Measurements from ENCODE around the gene C10orf90.

C10orf90 gene

DNA sequence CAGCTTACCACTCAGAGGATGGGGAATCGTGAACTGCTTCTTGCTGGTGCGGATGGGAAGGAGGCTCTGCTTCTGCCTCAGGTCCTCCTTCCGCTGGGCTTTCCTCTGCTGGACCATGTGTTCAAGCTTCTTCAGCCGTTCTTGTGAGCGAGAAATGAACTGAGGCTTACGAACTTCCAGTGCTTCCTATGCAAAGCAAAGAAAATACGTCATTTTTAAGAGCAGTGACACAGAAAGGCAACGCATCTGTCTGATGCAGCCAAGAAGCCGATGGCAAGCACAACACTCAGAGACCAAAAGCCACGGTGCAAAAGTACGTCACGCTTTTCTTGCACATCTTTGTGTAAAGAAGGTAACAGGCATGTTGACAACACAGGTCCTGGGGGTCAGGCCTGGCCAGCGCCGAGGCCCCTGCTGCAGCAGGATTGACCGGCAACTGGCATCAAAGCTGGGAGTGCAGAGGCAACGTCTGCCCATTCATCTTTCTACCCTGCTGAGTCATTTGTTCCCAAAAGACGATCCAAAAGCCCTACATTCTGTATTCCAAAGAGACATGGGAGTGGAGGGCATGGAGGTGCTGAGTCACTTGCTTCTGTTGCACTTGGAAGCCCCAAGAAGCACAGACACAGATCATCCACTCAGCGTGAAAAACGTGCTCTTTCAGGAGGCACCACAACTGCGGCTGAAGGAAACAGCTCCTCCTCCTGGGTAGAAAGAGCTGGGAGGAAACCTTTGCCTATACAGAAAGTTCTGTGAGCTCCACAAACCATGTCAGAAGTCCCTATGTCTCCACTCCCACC lies 211.3 kb downstream of the C10orf90 start:
- no peak for DNase-seq

DNA sequence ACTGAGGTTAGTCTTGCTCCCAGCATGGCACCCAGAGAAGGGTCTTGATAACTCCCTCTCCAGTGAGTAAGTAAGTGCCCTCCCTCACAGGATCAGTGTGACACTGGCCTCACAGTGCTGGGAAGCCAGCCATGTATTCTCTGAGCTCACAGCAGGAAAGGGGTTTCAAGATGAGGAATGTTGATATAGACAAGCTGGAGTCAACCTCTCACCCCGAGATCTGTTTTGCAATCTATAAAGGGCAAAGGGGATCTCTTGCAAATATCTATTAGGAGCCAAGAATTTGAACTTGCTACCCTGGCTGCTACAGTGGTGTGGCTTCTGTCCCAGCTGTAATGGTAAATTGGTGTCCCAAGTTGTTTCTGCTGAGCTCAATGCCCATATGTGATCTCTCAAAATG lies 212.0 kb downstream of the C10orf90 start:
- no peak for DNase-seq

DNA sequence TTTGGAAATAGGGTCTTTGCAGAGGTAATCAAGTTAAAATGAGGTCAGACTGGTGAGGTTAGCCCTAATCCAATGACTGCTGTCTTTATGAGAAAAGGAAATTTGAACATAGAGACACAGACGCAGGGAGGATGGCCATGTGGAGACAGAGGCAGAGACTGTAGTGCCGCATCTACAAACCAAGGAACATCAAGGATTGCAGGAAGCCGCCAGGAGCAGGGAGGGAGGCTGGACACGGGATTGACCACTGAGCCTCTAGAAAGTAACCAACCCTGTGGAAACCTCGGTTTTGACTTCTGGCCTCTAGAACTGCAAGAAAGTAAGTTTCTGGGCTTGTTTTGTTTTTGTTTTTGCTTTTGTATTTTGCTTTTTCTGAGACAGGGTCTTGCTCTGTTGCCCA lies 213.9 kb downstream of the C10orf90 start:
- DNase-seq, result no peak

DNA sequence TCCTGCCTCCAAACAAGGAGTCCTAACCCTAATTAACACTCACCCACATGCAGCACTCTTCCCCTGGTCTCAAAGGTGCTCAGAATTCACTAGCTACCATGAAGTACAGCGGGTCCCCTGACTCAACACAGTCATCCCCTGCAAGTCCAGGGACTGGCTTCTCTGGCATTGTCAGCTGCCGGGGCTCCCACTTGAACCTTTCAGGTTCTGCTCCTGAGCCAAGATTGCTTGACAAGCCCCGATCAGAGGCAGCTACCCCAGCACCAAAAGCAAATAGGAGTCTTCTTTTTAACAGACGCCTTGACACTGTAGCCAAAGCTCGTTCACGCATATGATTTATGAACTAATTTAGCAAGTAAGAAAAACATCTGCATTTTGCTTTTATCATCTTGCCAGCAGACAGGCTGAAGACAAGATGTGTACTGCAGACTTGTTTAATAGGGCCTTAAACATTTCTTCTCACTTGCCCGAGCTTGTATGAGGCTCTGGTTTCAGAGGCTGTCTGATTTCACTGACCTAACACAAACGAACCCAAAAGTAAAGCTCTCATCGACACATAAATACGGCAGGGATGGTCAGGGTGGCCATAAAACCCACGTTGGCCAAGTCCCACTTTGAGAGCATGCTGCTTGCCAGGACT lies 214.6 kb downstream of the C10orf90 start:
- DNase-seq, result no peak

DNA sequence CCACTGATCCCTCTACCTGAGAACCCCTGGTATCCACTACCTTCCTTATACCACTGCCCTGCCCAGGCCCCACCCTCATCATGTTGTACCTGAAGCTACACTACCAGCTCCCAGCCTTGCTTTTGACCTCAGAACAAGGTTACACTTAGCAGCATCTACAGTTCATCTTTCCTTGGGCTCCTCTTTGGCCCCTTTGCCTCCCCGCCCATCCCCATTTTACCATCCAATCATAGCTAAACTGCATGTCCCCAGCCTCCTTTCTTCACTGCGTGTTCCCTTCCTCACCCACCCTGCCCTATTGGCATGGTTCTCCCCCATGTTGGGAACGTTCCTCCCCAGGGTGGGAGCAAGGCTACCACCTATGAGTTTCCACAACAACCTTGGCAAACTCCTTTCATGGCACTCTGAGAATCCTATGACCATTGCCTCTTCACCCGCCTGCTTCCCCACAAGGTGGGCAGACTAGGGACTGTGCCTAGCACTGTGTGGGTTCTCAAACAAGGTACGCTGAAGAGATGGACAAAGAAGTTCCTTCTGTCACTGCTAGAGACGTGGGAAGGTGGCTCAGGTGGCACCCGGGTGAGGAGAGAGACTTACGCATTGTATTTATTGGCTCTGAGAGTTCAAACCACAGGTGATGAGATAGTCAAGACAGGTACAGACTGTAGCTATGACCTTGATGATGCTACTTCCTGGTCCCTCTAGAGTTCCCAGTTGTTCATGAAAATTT lies 215.3 kb downstream of the C10orf90 start:
- DNase-seq, result no peak

DNA sequence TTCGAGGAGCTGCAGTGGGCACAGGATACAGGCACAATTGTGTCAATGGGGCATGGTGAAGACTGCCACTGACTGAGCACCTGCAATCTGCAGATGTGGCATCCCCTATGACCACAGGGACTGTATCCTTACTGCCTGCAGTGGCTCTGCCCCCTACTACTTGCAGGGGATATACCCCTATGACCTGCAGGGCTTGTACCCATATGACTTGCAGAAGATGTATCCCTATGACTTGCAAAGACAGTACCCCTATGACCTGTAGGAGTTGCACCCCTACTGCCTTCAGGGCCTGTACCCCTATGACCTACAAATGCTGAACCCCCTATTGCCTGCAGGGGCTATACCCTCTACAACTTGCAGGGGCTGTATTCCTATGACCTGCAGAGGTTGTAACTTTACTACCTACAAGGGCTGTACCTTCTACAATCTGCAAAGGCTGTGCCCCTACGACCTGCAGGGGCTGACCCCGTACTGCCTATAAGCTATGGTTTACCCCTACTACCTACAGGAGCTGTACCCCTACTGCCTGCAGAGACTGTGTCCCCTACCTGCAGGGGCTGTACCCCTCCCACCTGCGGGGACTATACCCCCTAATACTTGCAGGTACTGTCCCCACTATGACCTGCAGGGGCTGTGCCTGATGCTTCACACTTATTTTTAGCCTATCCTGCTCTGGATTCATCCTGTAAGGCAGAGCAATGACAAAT lies 216.3 kb downstream of the C10orf90 start:
- DNase-seq, result no peak

DNA sequence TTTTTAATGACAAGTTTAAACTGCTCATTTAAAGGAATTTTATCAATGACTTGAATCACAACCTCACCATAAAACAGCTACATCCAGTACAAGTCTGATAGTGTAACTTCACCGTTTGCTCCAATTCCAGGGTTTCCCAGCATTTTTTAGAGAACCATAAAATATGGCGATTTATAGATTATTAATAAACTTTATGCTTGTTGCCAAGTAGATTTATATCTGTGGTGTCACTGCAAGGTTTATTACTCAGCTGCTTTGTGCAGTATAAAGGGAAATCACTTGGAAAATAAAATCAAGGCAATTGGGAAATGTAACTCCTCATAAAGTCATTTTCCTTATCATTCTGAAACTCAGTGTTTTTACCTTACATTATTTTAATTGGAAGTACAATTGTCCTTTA lies 218.2 kb downstream of the C10orf90 start:
- no peak for DNase-seq

DNA sequence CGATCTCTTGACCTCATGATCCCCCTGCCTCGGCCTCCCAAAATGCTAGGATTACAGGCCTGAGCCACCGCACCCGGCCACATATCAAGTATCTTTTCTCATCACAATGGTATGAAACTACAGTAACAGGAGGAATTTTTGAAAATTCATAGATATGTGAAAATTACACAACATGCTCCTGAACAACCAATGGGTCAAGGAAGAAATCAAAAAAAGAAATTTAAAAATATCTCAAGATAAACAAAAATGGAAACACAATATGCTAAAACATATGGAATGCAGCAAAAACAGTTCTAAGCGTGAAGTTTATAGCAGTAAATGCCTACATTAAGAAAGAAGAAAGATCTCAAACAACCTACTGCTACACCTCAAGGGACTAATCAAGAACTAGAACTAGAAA lies 222.4 kb downstream of the C10orf90 start:
- no peak for DNase-seq

DNA sequence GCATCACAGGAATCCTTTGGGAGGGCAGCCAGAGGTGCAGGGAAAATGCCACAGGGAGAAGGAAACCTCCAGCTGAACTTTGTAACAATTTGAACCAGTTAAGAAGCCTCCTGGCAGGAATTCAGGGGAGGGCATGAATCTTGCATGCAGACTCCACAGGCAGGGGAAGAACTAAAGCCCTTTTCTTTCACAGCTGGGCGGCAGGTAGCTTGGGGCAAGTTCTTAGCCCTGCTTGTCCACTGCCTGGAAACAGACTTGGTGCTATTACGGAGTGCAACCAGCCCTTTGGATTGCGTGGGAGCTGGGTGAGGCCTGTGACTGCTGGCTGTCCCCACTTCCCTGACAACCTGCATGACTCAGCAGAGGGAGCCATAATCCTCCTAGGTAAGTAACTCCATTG lies 230.6 kb downstream of the C10orf90 start:
- no peak for DNase-seq

DNA sequence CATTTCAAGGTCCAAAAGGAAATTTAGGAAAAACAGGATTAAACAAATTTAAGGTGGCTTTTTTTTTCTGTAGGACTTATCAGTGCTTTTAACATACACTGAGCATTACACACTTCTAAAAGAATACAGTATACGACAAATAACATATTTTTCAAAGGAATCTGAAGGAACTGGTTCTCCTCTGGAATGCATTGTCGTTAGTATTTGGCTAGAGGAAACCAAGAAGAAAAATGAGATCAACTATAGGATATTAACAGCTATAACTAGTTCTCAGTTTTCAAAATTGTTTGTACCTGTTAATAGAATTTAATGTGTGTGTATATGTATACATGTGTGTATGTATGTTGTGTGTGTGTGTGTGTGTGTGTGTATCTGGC lies 232.1 kb downstream of the C10orf90 start:
- DNase-seq, result no peak

DNA sequence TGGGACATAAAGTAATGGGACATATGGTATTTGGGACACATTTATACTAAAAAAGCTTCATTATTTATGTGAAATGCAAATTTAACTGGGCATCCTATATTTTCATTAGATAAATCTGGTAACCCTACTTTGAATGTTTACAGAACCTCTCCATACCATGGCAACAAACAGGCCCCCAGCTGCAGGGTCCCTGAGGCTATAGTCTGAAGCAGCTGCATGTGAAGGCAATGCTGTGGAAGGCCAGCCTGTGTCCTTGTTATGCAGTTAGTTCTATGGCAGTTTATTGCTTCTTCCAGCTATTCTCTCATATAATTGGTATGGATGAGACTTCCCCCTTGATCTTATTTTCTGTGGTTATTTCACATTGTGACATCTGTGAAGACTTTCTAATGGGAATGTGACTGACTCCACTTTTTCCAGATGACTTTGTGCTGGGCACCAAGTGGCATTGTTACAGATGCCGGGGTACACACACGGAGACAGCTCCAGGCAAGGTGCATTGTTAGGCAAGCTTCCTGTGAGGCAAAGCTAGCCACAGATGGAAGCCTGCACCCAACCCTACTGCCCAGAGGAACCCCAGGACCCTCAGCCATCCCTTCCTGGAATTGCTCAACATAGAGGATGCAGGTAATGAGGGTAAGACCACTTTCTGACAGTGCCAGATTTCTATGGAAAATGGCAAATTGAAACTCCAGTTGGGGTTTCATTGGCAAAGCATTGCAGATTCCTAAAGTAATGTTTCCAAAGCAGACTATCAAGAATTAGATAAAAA lies 232.7 kb downstream of the C10orf90 start:
- no peak for DNase-seq

DNA sequence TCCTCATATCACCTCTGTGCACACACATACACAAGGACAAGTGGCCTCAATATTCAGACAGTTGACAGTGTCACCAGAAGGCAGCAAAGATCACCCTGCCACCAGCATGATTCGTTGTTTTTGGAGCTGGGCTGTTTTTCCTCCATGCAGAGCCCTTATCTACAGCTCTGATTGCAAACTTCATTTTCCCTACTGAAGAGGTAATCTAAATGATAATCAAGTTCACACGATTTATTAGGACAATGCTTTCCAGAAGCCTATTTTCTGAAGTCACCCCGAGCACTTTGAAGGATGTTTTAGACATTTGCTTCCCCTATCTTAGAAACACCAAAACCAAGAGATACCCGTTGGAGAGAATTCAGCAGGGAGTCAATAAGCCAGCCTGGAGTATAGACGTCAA lies 236.3 kb downstream of the C10orf90 start:
- DNase-seq, result no peak

DNA sequence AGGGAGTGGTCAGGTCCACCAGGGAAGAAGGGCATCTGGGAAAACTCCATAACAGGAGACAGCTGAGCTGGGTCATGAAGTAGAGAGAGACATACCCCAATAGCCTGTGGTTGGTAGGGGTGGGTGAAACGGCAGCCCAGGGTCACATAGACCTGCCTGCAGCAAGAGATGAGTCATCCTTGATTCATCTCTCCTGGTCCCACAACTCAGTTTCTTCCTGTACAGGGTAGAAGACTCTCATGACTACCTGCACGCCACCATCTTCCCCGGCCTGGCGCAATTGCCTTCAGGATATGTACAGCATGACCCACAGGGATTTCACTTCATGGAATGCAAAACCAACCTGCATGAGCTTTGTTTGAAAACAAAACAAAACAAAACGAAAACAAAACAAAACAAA lies 237.1 kb downstream of the C10orf90 start:
- DNase-seq, result no peak

DNA sequence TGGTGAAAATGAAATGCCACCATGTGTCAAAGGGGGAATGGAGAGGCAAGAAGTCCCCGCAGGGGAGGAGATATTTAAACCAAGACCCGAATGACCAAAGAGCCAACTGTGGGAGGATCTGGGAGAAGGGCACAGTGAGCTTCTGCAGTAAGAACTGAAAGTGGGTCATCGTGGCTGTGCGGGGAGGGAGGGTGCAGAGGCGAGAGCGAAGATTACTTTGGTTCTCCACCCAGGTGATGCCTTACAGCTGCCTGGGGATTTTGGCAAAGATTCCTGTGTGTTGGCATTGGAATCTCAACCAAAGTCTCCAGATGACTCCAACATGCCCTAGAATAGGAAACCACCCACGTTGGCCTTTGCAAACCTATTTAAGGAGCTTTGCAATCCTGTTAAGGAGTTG lies 238.0 kb downstream of the C10orf90 start:
- DNase-seq, result no peak

DNA sequence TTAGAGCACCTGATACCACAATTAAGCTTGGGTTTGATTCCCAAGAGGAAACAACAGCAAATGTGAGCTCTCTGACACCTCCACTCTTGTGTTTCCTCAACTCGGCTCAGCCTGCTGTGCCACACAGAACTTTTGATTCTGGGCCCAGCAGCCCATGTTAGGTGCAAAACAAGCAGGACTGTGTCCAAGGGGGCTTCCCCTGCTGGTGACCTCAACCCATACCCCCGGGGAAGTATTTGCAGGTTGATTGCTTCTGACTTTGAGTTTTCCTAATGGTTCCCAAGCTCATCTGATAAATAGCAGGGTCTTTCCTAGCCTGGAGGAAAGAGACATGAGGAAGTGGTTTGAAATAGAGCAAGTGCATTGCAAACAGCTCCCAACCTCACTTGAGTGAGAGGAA lies 238.7 kb downstream of the C10orf90 start:
- no peak for DNase-seq

DNA sequence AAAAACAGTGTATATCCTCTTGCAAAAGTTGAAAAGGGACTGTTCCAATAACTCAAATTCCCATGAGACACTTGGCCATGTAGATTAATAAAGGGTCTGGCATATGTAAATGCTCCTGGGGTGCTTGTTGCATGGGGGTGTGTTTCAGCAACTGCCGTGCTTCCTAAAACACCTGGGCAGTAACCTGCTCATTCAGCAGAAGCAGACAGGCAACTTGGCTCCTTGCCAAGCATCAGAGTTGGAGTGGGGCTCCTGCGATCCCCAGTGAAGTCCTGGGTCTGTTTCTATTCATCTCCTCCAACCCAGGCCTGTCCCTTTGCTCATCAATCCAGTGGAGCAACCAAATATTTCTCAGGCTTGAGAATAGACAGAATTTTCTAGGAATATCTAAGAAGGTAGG lies 240.0 kb downstream of the C10orf90 start:
- DNase-seq, result no peak

DNA sequence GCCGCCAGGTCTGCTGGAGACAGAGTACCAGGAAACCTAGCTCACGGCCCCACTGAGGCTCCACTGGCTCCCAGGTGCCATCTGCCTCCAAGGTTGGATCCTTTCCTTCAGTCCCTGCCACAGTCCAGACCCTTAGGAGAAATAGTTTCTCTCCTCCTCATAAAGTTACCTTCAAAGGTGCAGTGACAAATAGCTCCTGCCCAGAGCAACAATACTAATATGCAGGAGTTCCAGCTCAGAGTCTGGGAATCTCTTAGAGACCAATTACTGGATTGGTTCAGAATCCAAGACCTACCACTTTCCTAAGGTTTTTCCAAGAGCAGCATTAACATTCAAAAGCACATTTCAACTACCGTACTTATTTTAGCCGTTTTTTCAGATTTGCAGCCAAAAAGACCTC lies 241.2 kb downstream of the C10orf90 start:
- DNase-seq, result no peak

DNA sequence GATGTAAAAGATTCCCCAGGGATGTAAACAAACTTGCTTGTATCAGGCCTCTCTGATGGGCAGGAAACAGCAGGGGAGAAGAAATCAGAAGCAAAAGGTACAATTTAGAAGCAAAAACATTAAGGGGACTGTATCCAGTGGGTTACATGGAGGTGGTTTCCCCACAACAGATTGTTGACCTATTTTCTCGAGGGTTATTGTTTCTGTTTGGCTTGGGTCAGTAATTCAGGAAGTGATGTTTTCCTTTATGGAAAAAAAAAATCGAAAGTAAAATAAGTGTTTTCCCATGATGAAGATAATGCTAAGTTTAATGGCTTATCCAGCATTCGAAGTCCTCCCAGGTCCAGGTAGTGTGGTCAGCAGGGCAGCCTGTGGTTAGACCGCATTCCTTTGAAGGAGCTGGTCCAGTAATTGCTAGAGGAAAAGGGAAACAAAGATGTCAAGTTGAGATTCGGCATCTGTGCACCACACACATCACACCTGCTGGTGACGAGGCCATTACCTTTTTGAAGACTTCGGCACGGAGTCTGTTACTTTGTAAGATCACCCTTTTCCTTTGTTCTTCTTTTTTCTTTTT lies 244.9 kb downstream of the C10orf90 start:
- DNase-seq, result no peak

DNA sequence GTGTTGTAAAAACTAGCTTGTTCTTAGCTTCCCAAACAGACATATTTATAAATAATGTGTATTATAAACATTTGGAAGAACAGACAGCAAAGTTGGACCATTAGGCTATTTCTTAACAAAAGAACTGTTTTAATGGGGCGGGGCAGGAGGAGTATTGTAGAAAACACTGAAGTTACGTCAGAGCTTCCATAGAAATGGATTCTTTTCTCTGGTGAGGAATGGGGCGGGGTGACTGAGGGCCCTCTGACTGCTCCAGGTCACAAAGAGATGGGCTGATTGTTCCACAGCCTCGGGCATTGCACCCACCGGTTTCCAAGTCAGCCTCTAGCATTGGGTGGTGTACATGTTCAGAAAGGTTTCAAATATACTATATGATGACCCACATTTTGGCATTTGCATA lies 245.5 kb downstream of the C10orf90 start:
- DNase-seq, result no peak

DNA sequence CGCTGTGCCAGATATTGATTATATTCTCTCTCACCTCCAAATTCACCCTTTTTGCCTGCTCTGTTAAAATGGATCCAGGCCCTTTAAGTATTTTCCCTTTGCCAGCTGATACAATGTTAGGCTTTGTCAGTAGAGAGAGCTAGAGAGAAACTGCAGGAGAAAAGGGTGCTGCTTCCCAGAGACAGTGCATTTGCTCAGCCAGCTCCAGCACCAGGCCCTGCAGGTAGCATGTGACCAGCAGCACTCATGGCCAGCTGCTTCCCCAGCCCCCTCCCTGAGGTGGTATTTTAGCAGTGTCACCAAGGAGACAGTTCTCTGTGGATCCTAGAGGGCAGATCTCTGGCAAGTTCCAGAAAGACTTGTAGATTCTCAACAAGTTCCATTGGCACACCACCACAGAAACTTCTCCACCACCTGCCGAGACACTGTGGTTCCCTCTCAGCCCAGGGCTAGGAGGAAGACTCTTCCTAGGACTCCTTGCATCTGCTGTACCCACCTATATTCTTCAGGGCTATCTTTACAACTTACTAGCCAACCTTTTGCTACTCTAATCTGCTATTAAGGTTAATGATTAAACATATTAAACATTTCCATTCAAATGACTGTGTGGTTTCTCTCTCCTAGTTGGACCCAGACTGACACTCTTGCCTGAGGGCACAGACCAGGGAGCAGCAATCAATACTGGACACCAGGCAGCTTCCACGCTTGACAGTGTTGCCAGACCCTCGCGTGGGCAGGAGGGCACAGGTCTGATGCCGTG lies 246.6 kb downstream of the C10orf90 start:
- DNase-seq, result no peak

DNA sequence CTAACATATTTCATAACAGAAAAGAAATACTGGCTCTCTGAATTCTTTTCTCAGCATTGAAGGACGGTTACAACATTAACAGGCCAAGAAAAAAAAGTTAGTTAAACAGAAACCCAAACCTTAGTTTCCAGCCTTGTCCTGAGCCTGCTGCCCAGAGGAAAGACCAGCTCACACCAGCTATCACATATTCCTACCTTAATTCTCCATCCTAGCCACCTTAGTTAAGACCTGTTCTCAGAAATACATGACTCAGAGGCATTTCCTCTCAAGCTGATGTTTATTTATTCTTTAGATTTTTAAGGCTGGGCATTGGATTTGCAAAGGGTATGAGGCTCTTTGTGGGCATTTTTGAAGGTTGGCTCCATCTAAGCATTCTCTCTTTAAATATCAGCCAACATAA lies 247.9 kb downstream of the C10orf90 start:
- no peak for DNase-seq
